SK-N-SH (cell line): Measurements from ENCODE around the gene SCN3A.

Source experiments
- POLR2AphosphoS5 ChIP-seq: IDR thresholded peaks from 2 replicates; pipeline ENCODE4 v1.6.1; 2012; ENCODE audit warnings: low read depth, low read length
- TF ChIP-seq, protein P1 (sequence below): fragments of 150-350 bp; IDR thresholded peaks from 2 replicates; pipeline ENCODE4 v1.6.1; 2017; ENCODE audit warnings: antibody characterized with exemption, low read length, low read depth, borderline replicate concordance
- TF ChIP-seq, protein P2 (sequence below): fragments of 200-600 bp; sonication (generic); IDR thresholded peaks from 2 replicates; pipeline ENCODE4 v1.6.1; 2017; ENCODE audit warnings: antibody characterized with exemption, mild to moderate bottlenecking, moderate library complexity

DNA sequence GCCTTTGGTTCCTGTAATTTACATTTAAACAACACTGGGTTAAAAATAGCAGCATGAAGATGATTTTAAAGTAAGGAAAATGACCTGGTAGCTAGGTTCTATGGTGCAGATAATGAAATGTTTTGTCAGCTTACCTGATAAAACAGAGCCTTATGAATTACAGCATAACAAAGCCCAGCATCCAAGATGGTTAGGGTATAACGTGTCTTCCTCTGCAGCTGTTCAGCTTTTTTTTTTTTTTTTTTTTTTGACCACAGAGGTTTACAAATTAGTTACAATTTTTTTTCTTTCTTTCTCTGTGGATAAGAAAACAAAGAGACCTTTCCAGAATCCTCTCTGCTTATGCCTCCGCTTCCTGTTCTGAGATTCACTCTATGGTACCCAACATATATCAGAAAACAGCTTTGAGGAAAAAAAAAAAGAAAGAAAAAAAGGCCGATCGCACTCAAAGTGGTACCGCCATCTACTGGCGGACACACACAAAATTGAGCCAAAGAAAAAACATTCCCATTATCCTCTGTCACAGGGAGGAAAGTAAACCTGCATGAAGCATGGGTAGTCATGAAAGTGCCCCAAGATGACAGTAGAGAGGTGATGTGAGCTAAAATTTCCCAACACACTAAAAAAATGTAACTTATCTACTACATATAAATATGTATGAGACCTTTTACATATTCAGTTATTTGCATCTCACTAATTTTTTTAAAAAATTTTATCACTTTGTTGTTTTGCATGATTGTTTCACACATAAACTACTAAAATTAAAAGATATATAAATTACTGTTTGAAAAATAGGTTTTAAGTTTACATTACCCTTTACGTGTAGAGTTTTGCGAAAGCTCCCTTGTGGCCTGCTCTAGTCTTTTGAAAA lies at the start of gene SCN3A:
- TF ChIP-seq, protein P1, sequence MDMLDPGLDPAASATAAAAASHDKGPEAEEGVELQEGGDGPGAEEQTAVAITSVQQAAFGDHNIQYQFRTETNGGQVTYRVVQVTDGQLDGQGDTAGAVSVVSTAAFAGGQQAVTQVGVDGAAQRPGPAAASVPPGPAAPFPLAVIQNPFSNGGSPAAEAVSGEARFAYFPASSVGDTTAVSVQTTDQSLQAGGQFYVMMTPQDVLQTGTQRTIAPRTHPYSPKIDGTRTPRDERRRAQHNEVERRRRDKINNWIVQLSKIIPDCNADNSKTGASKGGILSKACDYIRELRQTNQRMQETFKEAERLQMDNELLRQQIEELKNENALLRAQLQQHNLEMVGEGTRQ, result no peak
- TF ChIP-seq, protein P2, sequence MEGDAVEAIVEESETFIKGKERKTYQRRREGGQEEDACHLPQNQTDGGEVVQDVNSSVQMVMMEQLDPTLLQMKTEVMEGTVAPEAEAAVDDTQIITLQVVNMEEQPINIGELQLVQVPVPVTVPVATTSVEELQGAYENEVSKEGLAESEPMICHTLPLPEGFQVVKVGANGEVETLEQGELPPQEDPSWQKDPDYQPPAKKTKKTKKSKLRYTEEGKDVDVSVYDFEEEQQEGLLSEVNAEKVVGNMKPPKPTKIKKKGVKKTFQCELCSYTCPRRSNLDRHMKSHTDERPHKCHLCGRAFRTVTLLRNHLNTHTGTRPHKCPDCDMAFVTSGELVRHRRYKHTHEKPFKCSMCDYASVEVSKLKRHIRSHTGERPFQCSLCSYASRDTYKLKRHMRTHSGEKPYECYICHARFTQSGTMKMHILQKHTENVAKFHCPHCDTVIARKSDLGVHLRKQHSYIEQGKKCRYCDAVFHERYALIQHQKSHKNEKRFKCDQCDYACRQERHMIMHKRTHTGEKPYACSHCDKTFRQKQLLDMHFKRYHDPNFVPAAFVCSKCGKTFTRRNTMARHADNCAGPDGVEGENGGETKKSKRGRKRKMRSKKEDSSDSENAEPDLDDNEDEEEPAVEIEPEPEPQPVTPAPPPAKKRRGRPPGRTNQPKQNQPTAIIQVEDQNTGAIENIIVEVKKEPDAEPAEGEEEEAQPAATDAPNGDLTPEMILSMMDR, result peak; percentile 87
- no peak for TF ChIP-seq POLR2AphosphoS5
